Measurements from ENCODE around the gene EPHX1.

Gene EPHX1

GRCh38 chr1:225855503-225856300 is 45.8 kb downstream of the EPHX1 start:
- in situ Hi-C loops (cut with HindIII; ENCODE audit: low sequenced_read_pairs): no loop called here

- in situ Hi-C loops (cut with HindIII; ENCODE audit: low sequenced_read_pairs): no loop called here
These were observed 47.3 kb downstream of the EPHX1 start for GRCh38 chr1:225857256-225857655.

GRCh38 chr1:225859151-225859550 is 49.2 kb downstream of the EPHX1 start:
- in situ Hi-C loops (cut with HindIII; ENCODE audit: low sequenced_read_pairs): no loop called here

GRCh38 chr1:225860107-225860506 is 50.2 kb downstream of the EPHX1 start:
- in situ Hi-C loops (cut with HindIII; ENCODE audit: low sequenced_read_pairs): no loop called here

GRCh38 chr1:225860876-225861441 is 51.0 kb downstream of the EPHX1 start:
- in situ Hi-C loops (cut with HindIII; ENCODE audit: low sequenced_read_pairs): no loop called here

- in situ Hi-C loops (cut with HindIII; ENCODE audit: low sequenced_read_pairs): no loop called here
These were observed 52.1 kb downstream of the EPHX1 start for GRCh38 chr1:225861834-225862580.

GRCh38 chr1:225862581-225862950 is 52.6 kb downstream of the EPHX1 start:
- in situ Hi-C loops (cut with HindIII; ENCODE audit: low sequenced_read_pairs): no loop called here

- in situ Hi-C loops (cut with HindIII; ENCODE audit: low sequenced_read_pairs): no loop called here
These were observed 53.2 kb downstream of the EPHX1 start for GRCh38 chr1:225863167-225863566.

GRCh38 chr1:225865514-225865913 is 55.6 kb downstream of the EPHX1 start:
- in situ Hi-C loops (cut with HindIII; ENCODE audit: low sequenced_read_pairs): no loop called here

- in situ Hi-C loops (cut with HindIII; ENCODE audit: low sequenced_read_pairs): no loop called here
These were observed 56.3 kb downstream of the EPHX1 start for GRCh38 chr1:225866061-225866837.

- in situ Hi-C loops (cut with HindIII; ENCODE audit: low sequenced_read_pairs): no loop called here
These were observed 57.1 kb downstream of the EPHX1 start for GRCh38 chr1:225866981-225867380.

- in situ Hi-C loops (cut with HindIII; ENCODE audit: low sequenced_read_pairs): no loop called here
These were observed 58.9 kb downstream of the EPHX1 start for GRCh38 chr1:225868631-225869330.

- in situ Hi-C loops (cut with HindIII; ENCODE audit: low sequenced_read_pairs): no loop called here
These were observed 61.0 kb downstream of the EPHX1 start for GRCh38 chr1:225870911-225871310.

- in situ Hi-C loops (cut with HindIII; ENCODE audit: low sequenced_read_pairs): no loop called here
These were observed 61.6 kb downstream of the EPHX1 start for GRCh38 chr1:225871359-225872074.

GRCh38 chr1:225872075-225872430 is 62.1 kb downstream of the EPHX1 start:
- in situ Hi-C loops (cut with HindIII; ENCODE audit: low sequenced_read_pairs): no loop called here

GRCh38 chr1:225873281-225873850 is 63.4 kb downstream of the EPHX1 start:
- in situ Hi-C loops (cut with HindIII; ENCODE audit: low sequenced_read_pairs): no loop called here

GRCh38 chr1:225874431-225874830 is 64.5 kb downstream of the EPHX1 start:
- in situ Hi-C loops (cut with HindIII; ENCODE audit: low sequenced_read_pairs): no loop called here

GRCh38 chr1:225875044-225875815 is 65.3 kb downstream of the EPHX1 start:
- in situ Hi-C loops (cut with HindIII; ENCODE audit: low sequenced_read_pairs): no loop called here

Data from endothelial cell of hepatic sinusoid (primary cell).